ENCODE results near the gene MARCKS. TPM values are rescaled to one million over a fixed set of nuclear protein-coding genes. Genes with fewer than 3 reads are reported as not detected.

MARCKS gene
- polyA plus RNA-seq, 4 donors = 18.1 to 82.0 (median 26.2) TPM

DNA sequence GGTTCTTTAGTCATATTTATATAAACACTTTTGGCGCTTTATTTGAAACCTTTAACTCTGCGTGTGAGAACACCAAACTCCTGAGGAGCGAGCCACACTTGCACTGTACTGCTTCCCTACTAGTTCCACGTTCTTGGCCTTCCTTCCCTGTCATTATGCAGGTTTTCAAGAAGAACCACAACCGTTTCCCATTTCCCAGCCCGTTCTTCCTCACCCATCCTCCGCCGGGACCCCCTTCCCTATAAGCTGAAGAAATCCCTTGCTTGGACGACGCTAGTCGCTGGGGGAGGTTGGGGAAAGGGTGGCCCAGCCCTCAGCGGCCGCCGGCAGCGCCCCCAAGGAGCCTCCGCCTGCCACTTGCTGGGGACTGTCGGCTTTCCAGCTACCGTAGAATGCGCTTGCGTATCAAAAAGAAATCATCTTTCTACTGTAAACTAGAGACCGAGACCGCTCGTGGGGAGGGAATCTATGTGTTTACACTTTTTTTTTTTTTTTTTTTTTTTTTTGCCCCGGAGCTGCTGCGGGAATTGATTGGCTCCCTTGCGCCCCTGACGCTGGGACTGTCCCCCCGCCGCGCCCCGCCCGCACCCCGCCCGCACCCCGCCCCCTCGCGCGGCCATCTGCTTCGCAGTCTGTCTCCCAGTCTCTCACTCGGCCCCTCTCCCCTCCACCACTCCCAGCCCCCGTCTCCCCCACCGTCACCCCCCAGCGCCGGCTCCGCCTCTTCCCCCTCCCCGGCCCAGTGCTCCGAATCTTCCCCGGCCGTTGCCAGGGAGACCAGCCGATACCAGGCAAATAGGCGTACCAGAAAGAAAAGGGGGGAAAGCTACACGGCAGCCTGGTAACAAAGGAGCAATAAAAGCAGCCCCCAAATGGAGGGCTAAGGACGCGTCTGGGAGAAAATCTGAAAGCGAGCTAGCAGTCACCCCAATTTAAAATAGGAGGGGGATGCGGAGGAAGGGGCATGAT, 2.3 kb upstream of the MARCKS start:
- H3K4me3 ChIP-seq (ENCODE audit: low read depth in 1 of 3, low read length in 3 of 3) = peak overlapping the region; percentile 10 to 91 (median 89)
- WGBS, 3 donors = 1 to 2% (median 2%) methylated on average over 40 to 56 of the region's 56 CpGs
- peak overlapping the region; percentile 71 to 92 (median 91) for H3K27ac ChIP-seq (ENCODE audit: low read depth in 1 of 3, low read length in 2 of 3)
- peak; percentile 74 to 87 for DNase-seq
- no peaks in the 10 kb centered on the region for H3K9me3 ChIP-seq (ENCODE audit: control insufficient read depth in 2 of 2, insufficient read depth in 1 of 2, low read depth in 1 of 2, low read length in 1 of 2)
- FAIRE-seq = no peak
- no peaks in the 10 kb centered on the region for H3K27me3 ChIP-seq (ENCODE audit: control insufficient read depth in 3 of 3, insufficient read depth in 3 of 3, low read length in 3 of 3)
- no peaks in the 10 kb centered on the region for H3K36me3 ChIP-seq (ENCODE audit: control insufficient read depth in 3 of 3, insufficient read depth in 2 of 3, low read depth in 1 of 3, low read length in 3 of 3)
- peaks cover 0 to 4% (median 0%) of the 10 kb centered on the region in 3 donors for H3K4me1 ChIP-seq (ENCODE audit: control insufficient read depth in 3 of 3, insufficient read depth in 2 of 3, low read depth in 1 of 3, low read length in 2 of 3)

DNA sequence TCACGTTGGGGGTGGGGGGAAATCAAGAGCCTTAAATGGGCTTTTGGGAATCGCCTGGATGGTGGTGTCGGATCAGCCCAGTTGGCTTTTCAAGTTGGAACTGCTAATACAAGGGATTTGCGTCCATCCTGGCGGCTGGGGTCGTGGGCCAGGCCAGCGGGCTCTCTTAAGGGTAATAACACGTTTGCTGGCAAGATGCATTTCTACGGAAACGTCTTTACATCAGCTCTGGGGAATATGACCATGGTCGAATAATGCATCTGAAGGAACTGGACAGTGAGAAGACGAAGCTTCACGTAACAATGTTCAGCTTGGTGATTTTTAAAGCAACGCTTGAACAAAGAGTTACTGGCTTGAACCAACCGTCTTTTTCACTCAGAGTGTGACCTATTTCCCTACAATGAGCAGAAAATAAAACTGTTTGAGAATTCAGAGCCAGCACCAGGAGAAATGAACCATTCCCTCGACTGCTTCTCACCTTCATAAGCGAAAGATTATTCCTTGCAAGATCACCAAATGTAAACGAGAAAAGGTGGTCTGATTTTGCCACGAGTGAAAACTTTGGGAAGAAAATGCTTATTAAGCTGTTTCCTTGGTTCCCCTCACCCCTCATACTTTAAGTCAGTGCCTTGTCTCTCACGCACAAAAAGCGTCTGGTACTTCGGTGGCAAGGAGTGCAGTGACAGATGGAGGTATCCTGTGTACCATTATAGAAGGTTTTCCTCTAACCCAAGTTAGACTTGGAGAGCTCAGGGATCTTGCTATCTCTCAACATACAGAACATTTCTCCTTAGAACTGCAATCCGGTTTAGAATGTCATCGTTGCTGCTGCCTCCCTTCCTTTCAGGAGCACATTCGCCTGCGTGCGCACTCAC, 1.4 kb upstream of the MARCKS start:
- FAIRE-seq (no peak), DNase-seq (peak; percentile 48 to 82)
- Histone ChIP-seq H3K27me3 (ENCODE audit: control insufficient read depth in 3 of 3, insufficient read depth in 3 of 3, low read length in 3 of 3) (no peaks in the 10 kb centered on the region), H3K9me3 (ENCODE audit: control insufficient read depth in 2 of 2, insufficient read depth in 1 of 2, low read depth in 1 of 2, low read length in 1 of 2) (no peaks in the 10 kb centered on the region), H3K4me1 (ENCODE audit: control insufficient read depth in 3 of 3, insufficient read depth in 2 of 3, low read depth in 1 of 3, low read length in 2 of 3) (peaks cover 0 to 5% (median 0%) of the 10 kb centered on the region in 3 donors), H3K4me3 (ENCODE audit: low read depth in 1 of 3, low read length in 3 of 3) (peak overlapping the region; percentile 10 to 91 (median 89)), H3K27ac (ENCODE audit: low read depth in 1 of 3, low read length in 2 of 3) (peak overlapping the region; percentile 61 to 92 (median 84)), H3K36me3 (ENCODE audit: control insufficient read depth in 3 of 3, insufficient read depth in 2 of 3, low read depth in 1 of 3, low read length in 3 of 3) (peaks cover 0 to 2% (median 0%) of the 10 kb centered on the region in 3 donors)
- WGBS, 3 donors = 1 to 4% (median 2%) methylated on average over 27 of the region's 27 CpGs

DNA sequence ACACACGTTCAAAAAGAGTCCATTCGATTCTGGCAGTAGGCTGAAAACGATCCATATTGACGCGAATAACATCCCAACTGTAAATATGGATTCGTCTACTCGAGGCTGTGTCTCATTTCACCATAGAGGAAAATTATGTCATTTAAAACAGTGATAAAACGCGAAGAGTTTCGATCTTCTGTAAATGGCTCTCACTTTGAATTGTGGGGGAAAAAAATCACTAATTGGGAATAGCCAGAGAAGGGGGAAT, 845 bp upstream of the MARCKS start:
- H3K4me3 ChIP-seq (ENCODE audit: low read depth in 1 of 3, low read length in 3 of 3) = peak overlapping the region in 2 of 3 donors; percentile 89 to 91
- H3K36me3 ChIP-seq (ENCODE audit: control insufficient read depth in 3 of 3, insufficient read depth in 2 of 3, low read depth in 1 of 3, low read length in 3 of 3) = peaks cover 0 to 2% (median 0%) of the 10 kb centered on the region in 3 donors
- H3K27ac ChIP-seq (ENCODE audit: low read depth in 1 of 3, low read length in 2 of 3) = peak overlapping the region; percentile 61 to 92 (median 84)
- DNase-seq = no peak
- H3K4me1 ChIP-seq (ENCODE audit: control insufficient read depth in 3 of 3, insufficient read depth in 2 of 3, low read depth in 1 of 3, low read length in 2 of 3) = peaks cover 0 to 7% (median 0%) of the 10 kb centered on the region in 3 donors
- 1% methylated on average over 10 of the region's 10 CpGs for WGBS, 3 donors
- no peaks in the 10 kb centered on the region for H3K9me3 ChIP-seq (ENCODE audit: control insufficient read depth in 2 of 2, insufficient read depth in 1 of 2, low read depth in 1 of 2, low read length in 1 of 2)
- no peaks in the 10 kb centered on the region for H3K27me3 ChIP-seq (ENCODE audit: control insufficient read depth in 3 of 3, insufficient read depth in 3 of 3, low read length in 3 of 3)
- FAIRE-seq = no peak

DNA sequence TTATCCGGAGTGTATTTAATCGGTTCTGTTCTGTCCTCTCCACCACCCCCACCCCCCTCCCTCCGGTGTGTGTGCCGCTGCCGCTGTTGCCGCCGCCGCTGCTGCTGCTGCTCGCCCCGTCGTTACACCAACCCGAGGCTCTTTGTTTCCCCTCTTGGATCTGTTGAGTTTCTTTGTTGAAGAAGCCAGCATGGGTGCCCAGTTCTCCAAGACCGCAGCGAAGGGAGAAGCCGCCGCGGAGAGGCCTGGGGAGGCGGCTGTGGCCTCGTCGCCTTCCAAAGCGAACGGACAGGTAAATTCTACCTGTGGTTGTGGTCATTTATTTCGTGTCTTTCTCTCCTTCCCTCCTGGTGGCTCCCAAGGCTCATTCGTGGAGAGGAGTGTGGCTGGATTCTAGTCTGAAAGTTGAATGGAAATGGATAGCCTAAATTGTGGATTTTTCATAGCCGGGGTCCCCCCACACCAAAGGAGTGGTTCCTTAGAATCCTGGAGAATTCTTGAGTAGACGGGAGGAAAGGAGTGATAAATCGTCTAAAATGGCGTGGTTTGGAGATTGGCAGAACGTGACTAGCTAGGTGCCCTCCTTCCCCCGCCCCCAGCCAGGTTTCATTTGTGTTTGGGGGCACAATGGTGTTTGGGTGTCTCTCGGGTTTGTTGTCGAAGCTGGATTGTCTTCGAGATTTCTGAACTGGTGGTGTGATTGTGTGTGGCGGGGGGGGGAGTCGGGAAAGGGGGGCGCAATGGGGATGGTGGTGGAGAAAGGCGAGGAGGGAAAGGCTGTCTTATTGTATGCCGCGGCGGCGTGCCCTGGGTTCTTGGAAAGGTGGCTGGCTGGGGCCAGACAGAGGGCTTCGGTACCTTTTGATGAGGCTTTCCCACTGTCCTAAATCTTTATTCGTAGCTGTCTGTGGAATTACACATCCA, 673 bp downstream of the MARCKS start:
- no peak for FAIRE-seq
- Histone ChIP-seq H3K27me3 (ENCODE audit: control insufficient read depth in 3 of 3, insufficient read depth in 3 of 3, low read length in 3 of 3) (no peaks in the 10 kb centered on the region), H3K4me3 (ENCODE audit: low read depth in 1 of 3, low read length in 3 of 3) (peak overlapping the region; percentile 69 to 91 (median 89)), H3K4me1 (ENCODE audit: control insufficient read depth in 3 of 3, insufficient read depth in 2 of 3, low read depth in 1 of 3, low read length in 2 of 3) (peaks cover 0 to 7% (median 0%) of the 10 kb centered on the region in 3 donors), H3K36me3 (ENCODE audit: control insufficient read depth in 3 of 3, insufficient read depth in 2 of 3, low read depth in 1 of 3, low read length in 3 of 3) (peaks cover 0 to 2% (median 0%) of the 10 kb centered on the region in 3 donors), H3K27ac (ENCODE audit: low read depth in 1 of 3, low read length in 2 of 3) (peak overlapping the region; percentile 96 to 100 (median 98)), H3K9me3 (ENCODE audit: control insufficient read depth in 2 of 2, insufficient read depth in 1 of 2, low read depth in 1 of 2, low read length in 1 of 2) (no peaks in the 10 kb centered on the region)
- peak; percentile 54 to 77 for DNase-seq
- WGBS, 3 donors = 1 to 2% (median 1%) methylated on average over 42 to 43 of the region's 43 CpGs

DNA sequence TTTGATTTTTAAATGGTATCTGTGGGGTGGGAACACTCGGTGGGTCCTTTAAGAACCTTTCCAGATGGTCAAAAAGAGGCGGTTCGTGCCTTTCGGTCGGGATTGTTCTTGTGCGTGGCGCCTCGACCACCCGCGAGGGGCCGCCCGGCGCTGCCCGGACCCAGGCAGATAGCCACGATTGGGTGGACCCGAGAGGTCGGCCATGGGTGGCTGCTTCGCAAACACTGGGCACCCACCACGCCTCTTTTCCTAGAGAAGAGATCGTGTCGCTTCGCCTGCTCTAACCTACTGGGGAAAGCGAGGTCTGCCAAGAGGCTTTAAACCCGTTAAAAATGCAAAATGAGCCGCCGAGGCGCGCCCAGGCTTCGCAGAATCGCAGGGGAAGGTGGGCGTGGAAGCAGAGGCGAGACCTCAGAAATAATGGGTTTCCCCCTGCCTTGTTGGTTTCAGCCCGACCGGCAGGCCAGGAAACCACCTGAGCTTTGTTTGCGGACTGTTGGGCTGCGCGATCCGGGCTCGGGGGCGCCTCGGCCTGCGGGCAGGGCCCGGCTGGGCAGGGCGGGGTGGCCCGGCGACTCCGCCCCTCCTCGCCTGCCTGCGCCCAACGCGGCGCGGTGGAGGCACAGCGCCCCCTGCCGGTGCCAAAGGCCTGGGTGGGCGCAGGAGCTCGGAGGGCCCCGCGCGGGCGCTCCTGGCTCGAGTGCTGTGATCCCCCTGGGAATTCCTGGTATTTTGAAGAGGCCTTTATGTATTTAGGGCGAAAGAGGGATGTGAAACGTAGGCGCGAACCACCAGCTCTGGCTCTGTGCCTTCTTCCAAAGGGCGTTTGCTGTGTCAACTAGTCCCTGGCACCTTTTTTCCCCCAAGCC, 1.6 kb downstream of the MARCKS start:
- no peaks in the 10 kb centered on the region for H3K27me3 ChIP-seq (ENCODE audit: control insufficient read depth in 3 of 3, insufficient read depth in 3 of 3, low read length in 3 of 3)
- no peak for FAIRE-seq
- WGBS, 3 donors = 0 to 1% (median 0%) methylated on average over 67 of the region's 67 CpGs

DNA sequence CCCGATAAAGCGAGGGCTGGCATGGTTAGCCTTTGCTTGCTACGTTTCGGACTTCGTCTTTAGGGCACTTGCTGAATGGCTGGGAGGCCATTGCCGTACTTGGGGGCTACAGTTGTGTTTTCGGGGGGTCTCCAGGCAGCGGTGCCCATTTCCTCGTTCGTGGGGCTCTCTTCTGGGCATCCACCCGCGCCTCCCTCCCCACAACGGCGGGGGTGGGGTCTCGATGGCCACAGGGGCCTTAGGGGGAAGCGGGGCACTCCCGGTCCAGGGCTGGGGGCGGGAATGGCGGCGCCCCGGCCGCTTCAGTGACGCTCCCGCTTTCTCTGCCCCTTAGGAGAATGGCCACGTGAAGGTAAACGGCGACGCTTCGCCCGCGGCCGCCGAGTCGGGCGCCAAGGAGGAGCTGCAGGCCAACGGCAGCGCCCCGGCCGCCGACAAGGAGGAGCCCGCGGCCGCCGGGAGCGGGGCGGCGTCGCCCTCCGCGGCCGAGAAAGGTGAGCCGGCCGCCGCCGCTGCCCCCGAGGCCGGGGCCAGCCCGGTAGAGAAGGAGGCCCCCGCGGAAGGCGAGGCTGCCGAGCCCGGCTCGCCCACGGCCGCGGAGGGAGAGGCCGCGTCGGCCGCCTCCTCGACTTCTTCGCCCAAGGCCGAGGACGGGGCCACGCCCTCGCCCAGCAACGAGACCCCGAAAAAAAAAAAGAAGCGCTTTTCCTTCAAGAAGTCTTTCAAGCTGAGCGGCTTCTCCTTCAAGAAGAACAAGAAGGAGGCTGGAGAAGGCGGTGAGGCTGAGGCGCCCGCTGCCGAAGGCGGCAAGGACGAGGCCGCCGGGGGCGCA, 2.4 kb downstream of the MARCKS start:
- no peaks in the 10 kb centered on the region for H3K27me3 ChIP-seq (ENCODE audit: control insufficient read depth in 3 of 3, insufficient read depth in 3 of 3, low read length in 3 of 3)
- peak overlapping the region; percentile 69 to 89 (median 80) for H3K4me3 ChIP-seq (ENCODE audit: low read depth in 1 of 3, low read length in 3 of 3)
- H3K36me3 ChIP-seq (ENCODE audit: control insufficient read depth in 3 of 3, insufficient read depth in 2 of 3, low read depth in 1 of 3, low read length in 3 of 3) = peaks cover 0 to 2% (median 0%) of the 10 kb centered on the region in 3 donors
- H3K27ac ChIP-seq (ENCODE audit: low read depth in 1 of 3, low read length in 2 of 3) = peak overlapping the region; percentile 98 to 100 (median 98)
- 11 to 20% (median 18%) methylated on average over 69 to 90 of the region's 90 CpGs for WGBS, 3 donors
- H3K4me1 ChIP-seq (ENCODE audit: control insufficient read depth in 3 of 3, insufficient read depth in 2 of 3, low read depth in 1 of 3, low read length in 2 of 3) = peaks cover 0 to 2% (median 0%) of the 10 kb centered on the region in 3 donors
- no peaks in the 10 kb centered on the region for H3K9me3 ChIP-seq (ENCODE audit: control insufficient read depth in 2 of 2, insufficient read depth in 1 of 2, low read depth in 1 of 2, low read length in 1 of 2)
- no peak for FAIRE-seq
- peak; percentile 35 to 81 for DNase-seq

More for the DNA sequence above, 1.6 kb downstream of the MARCKS start:
- Histone ChIP-seq H3K4me1 (ENCODE audit: control insufficient read depth in 3 of 3, insufficient read depth in 2 of 3, low read depth in 1 of 3, low read length in 2 of 3) (peaks cover 0 to 7% (median 0%) of the 10 kb centered on the region in 3 donors), H3K4me3 (ENCODE audit: low read depth in 1 of 3, low read length in 3 of 3) (peak overlapping the region; percentile 69 to 91 (median 89)), H3K9me3 (ENCODE audit: control insufficient read depth in 2 of 2, insufficient read depth in 1 of 2, low read depth in 1 of 2, low read length in 1 of 2) (no peaks in the 10 kb centered on the region), H3K36me3 (ENCODE audit: control insufficient read depth in 3 of 3, insufficient read depth in 2 of 3, low read depth in 1 of 3, low read length in 3 of 3) (peaks cover 0 to 2% (median 0%) of the 10 kb centered on the region in 3 donors), H3K27ac (ENCODE audit: low read depth in 1 of 3, low read length in 2 of 3) (peak overlapping the region; percentile 98 to 100 (median 98))
- DNase-seq = peak; percentile 87 to 97
